HG03378 (cell line): ENCODE measurements around the gene METRN.

Experiments
- ATAC-seq: cut with Tn5 transposase; IDR thresholded peaks from one replicate; pipeline ENCODE4 v1.9.1; 2021; ENCODE audit warnings: mild to moderate bottlenecking, moderate library complexity; ENCODE audit not compliant: unreplicated experiment

METRN gene

DNA sequence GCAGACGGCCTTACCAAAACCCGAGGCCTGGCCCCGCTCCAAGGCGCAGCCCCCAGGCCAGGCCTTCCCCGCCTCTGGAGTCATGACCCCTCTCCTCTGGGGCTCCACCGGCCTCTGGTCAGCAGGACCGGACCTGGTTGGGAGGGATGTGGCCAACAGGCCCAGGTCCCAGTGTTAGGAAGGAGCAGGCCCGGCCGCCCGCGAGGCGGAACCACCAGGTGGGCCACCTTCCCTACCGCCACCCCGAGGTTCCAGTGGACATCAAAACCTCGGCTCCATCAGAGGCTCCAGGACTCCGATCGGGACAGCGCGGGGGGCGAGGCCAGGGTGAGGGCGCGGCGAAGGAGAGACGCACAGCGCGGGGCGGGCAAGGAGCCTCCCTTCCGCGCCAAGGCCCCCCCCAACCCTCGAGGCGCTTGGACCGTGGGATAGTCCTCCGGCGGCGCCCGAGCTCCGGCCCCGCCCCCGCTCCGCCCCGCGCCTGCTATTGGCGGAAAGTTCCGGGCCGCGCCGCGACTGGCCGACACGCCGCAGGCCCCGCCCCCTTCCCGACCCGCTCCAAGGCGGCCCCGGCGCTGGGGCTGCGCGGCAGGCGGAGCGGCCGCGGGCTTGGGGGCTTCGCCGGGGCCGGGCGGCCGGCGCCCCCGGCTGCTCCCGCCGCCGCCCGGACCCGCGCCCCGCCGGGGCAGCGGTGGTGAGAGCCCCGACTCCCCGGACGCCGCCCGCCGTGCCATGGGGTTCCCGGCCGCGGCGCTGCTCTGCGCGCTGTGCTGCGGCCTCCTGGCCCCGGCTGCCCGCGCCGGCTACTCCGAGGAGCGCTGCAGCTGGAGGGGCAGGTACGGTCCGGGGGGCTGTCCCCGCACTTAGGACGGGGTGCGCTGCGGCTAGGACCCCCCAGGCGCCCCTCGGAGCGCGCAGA, at the start of gene METRN:
Gene METRN (plus strand): TSS at position 561 of the 919 bp plus-strand sequence. CDS start 172 bp downstream, at position 733.
- ATAC-seq: no peak

- ATAC-seq: no peak
Measured at GRCh38 chr16:666572-666971, 48.3 kb upstream of the METRN start.

- no peak for ATAC-seq
Measured at GRCh38 chr16:667113-667779, 47.7 kb upstream of the METRN start.

GRCh38 chr16:667780-668518, 47.0 kb upstream of the METRN start, which contains the start of gene RHOT2:
TSS of gene RHOT2 (plus strand) at chr16:668132. CDS start at chr16:668200, 68 bp downstream.
- no peak for ATAC-seq

DNA sequence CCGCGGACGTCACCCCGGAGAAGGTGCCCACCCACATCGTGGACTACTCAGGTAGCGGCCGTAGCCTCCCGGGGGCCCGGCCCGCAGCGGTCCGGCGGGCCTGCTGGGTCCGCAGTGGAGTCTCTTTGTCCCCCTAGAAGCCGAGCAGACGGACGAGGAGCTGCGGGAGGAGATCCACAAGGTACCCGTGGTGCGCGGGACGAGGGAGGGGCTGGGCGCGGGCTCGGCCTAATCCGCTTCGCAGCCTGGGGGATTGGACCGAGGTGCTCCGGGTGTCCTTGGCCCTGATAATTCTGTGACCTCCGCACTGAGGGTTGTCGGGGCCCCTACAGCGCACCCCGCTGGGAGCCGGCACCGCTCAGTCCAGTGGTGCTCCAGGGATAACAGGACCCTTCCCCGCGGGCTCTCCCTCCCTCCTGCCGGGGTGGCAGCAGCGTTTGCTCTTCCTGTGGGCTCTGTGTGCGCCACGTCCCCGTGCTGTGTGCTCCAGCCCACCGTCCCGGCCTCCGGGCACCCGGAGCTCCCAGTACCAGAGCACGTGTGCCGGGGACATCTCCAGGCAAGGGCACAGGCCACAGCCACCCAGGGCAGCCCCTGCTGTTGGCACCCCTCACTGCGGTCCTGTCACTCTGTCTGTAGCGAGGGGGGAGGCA, 46.3 kb upstream of the METRN start:
- ATAC-seq: no peak

GRCh38 chr16:669666-670065, 45.3 kb upstream of the METRN start:
- ATAC-seq: no peak

GRCh38 chr16:670485-671352, 44.2 kb upstream of the METRN start:
- ATAC-seq: no peak

DNA sequence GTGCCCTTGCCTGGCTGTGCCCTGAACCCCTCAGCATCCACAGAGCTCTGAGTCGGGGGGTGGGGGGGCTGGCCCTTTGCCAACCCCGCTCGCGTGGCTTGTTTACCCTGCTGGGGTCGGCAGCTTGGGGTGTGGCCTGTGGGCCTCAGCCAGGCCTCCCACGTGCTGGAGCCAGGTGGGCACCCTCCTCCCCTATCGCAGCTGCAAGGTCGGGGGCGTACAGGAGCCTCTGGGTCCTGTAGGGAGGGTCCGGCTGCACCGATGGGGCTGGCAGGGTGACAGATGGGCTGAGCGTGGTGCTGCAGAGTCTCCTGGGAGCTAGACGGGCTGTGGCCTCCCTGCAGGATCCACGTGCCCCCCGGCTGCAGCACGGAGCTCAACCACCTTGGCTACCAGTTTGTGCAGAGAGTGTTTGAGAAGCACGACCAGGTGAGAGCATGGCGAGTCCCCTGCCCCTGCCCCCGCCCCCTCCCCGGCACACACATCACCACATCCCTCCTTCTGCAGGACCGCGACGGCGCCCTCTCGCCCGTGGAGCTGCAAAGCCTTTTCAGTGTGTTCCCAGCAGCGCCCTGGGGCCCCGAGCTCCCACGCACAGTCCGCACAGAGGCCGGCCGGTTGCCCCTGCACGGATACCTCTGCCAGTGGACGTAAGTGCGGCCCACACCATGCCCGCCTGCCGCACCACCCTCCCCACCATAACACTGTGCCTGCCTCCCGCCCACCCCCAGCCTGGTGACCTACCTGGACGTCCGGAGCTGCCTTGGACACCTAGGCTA, 43.4 kb upstream of the METRN start:
- ATAC-seq: no peak

GRCh38 chr16:672371-672770, 42.5 kb upstream of the METRN start:
- no peak for ATAC-seq

- ATAC-seq: no peak
Measured at GRCh38 chr16:672851-673250, 42.1 kb upstream of the METRN start.

DNA sequence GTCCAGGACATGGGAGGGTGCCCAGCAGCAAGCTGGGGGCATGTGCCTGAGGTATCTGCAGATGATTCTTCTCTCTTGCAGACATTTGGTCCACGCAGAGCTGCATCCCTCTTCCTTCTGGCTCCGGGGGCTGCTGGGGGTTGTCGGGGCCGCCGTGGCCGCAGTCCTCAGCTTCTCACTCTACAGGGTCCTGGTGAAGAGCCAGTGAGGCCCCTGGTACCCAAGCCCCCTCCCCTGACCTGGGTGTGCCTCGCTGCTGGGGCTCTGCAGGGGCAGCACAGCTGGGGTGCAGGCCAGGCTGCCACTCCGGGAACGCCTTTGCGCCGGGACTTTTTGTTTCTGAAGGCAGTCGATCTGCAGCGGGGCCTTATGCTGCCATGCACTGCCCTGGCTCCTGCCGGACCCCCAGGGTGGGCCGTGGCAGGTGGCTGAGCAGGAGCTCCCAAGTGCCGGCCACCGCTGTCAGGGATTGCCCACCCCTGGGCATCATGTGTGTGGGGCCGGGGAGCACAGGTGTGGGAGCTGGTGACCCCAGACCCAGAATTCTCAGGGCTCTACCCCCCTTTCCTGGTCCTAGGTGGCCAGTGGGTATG, 41.4 kb upstream of the METRN start:
- no peak for ATAC-seq

DNA sequence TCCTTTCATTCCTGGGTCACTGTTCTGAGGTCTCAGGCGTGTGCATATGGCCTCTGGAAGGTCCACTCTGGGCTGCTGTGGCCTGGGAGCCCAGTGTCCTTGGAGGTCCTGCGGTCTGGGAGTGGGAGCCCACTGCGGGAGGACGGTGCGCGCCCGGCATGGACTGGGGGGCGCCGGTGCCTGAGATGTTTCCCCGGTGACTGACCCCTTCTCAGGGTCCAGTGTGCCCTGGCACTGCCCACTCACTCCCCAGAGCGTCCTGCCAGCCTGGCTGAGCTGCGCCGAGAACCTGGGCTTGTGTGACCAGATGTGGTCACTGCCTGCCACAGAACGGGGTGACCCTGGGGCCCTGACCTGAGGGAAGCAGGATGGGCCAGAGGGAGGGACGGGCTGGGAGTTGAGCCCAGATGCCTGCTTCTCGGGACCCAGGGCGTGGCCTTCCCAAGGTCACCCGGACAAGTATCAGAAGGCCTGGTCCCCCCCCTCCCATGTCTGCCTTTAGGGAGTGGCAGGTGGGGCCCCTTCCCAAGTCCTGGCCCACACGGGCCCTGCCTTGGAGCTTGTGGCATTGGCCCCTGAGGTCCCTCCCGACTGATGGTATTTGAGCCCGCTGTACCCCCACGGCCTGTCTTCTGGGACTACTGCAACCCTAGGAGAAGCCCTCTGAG, 40.6 kb upstream of the METRN start:
- ATAC-seq: no peak

- ATAC-seq: no peak
Measured at GRCh38 chr16:674968-675883, 39.7 kb upstream of the METRN start, which contains the start of gene RHBDL1. TSS of gene RHBDL1 (plus strand) at chr16:675671. CDS start at chr16:675791, 120 bp downstream.

GRCh38 chr16:675884-676564, 38.9 kb upstream of the METRN start:
- no peak for ATAC-seq

- ATAC-seq: no peak
Measured at GRCh38 chr16:676565-676902, 38.4 kb upstream of the METRN start.

DNA sequence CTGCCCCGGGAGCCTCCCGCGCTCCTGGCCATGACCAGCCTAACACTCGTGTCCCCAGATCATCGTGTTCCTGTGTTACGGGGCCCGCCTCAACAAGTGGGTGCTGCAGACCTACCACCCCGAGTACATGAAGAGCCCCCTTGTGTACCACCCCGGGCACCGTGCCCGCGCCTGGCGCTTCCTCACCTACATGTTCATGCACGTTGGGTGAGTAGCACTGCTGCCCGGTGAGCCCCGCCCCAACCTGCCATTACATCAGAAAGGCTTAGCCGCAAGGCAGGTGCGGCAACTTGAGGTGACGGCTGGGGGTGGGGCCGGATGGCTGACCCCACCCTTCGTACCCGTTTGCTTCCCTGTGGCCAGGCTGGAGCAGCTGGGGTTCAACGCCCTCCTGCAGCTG, 38.0 kb upstream of the METRN start:
- no peak for ATAC-seq
